ENCODE data around the gene GON4L.

GRCh38 chr1:155884031-155884960 lies 27.3 kb upstream of the GON4L start:
- TF ChIP-seq CTCF (IDR thresholded peaks at IDR 0.05) (no peak), POLR2A (IDR thresholded peaks at IDR 0.05) (no peak)
